HG02678 (cell line): ENCODE data around the gene NOD2.

Source experiments
- ATAC-seq: cut with Tn5 transposase; IDR thresholded peaks from one replicate; pipeline ENCODE4 v1.9.1; 2021; ENCODE audit warnings: mild to moderate bottlenecking, moderate library complexity; ENCODE audit not compliant: unreplicated experiment

The NOD2 gene

GRCh38 chr16:50669741-50670140, 23.7 kb upstream of the NOD2 start:
- no peak for ATAC-seq

DNA sequence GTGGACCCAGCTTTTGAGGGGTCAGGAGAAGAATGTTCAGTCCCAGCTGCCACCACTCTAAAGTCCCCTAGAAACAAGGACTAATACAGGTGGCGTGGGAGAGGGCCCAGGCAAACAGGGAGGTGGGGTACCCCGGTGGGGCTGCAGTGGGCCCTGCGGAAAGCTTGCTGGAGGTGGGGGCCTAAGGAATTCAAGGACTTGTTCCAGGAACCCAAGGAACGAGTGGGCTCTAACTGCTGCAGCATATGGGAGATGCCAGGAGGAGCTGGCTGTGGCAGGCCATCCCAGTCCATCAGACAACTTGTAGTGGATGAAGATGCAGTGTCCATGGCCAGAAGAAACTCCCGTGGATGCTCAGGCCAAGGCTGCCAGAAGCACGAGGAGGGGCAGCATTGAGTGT, 22.9 kb upstream of the NOD2 start:
- ATAC-seq = no peak

GRCh38 chr16:50671644-50672260, 21.7 kb upstream of the NOD2 start:
- no peak for ATAC-seq

DNA sequence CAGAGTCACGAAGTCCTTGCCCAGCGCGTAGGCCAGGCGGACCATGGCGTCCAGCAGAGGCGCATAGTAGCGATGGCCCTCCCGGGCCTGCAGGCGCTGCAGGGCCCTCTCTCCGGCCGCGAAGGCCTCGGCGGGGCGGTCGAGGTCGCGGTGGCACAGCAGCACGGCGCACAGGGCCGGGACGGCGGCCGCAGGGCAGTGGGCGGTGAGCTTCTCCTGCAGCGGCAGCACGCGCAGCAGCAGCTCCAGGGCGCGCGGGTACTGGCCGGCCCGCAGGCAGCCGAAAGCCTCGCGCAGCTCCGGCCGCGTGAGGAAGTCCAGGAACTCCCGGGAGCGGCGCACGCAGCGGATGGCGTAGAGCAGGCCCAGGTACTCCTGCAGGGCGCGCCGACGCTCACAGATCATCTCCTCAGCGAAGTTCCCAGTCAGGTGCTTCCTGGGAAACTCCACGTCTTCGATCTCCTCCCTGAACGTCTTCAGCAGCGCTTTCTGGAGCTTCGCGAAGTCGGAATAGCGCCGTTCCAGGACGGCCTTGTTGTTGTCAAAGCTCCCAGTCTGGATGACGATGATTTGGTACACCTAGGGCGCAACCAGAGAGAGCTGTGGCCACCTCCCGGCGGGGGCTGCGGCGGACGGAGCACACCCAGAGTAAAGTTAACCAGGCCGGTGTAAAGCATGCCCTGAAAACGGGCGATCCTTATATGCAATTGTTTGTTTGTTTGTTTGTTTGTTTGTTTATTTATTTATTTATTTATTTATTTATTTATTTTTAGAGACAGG, 19.7 kb upstream of the NOD2 start:
- ATAC-seq = no peak

- no peak for ATAC-seq
Observed at GRCh38 chr16:50674831-50675230, 18.6 kb upstream of the NOD2 start.

DNA sequence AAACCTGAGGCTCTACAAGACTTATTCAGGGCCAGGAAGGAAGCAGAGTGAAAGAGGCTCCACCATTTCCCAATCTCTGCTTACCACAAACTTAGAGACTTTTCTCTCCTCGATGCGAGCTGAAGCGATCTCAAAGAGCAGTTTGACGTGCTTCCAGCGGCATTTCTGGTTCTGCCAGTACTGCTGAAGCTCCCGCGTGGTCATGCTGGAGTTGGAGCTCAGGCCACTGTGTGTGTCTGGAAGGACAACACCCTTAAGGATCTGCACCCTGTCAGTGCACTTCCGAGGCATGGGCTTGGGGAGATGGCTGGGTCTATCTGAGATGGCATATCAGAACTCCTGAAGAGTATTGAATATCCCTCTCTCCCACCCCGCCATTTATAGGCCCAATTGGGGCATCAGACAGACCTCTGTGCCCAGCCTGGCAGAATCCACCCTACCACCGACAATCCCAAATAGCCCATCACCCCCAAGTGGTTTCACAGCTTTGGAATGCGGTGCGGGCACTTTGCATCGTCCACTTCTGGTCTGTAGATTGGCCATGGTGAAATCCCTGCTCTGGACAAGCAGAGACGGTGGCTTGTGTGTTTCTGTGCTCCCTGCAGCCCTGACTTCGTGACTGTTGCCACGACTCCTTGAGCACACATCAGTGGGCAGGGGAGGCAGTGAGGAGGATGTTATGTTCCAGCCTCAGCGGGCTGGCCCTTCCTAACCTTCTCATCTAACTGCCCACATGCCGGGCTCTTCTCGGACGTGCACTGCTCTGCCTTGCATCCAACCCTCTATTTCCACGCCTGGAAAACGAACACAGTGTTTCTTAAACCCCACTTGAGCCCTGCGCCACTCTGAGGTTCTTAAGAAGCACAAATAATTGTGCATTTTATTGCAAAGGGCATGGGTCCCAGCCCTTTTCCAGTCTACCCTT, 17.5 kb upstream of the NOD2 start:
- no peak for ATAC-seq

- no peak for ATAC-seq
Observed at GRCh38 chr16:50676684-50677225, 16.7 kb upstream of the NOD2 start.

DNA sequence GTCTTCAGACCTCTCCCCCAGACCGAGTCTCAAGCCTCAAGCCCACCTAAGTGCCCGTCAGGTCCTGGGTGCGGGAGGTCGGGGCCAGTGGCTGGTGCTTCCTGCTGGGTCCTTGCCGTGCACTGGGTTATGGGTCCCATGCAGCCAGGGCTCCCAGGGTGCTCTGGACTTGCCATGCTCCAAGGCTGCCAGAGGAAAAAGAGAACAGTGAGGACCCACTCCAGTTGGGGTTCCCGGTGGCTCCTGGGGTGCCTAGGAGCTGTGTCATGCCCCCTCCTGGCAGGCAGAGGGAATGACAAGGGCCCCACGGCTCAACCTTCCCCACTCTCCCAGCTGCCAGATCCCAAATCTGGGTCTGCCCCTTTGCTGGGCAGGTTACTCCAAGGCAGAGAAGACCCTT, 16.1 kb upstream of the NOD2 start:
- ATAC-seq = no peak

DNA sequence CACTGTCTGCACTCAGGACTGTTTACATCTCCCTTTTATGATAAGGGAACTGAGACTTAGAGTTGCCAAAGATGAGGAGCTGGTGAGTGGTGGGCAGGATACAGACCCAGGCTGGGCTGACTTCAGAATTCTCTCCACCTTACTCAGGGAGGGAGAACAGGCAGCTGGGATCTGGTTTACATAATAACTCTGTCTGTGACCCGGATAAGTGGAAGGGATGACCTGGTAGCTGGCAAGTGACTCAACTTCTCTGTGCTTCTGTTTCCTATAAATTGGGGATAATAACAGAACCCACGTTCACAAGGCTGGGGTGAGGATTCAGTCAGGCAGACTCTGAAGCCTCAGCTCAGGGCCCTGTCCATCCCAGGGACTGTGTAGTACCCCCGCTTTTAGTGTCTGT, 14.9 kb upstream of the NOD2 start:
- no peak for ATAC-seq

DNA sequence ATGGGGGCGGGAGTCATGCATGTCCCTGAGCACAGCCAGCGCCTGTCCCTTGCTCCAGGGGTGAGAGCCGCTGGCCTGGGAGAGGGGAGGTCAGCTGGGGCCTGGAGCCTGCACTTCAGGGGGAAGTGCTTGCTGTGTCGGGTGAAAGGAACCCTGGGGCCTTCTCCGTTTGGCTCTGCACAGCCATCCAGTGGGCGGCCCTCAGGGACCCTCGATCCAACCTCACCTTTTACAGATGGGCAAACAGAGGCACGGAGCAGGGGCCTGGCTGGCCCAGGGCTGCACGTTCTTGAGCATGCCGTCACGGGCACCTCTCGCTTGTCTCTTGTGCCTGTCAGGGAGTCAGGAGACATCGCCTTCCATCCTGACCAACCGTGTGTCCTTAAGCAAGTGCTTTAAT, 14.1 kb upstream of the NOD2 start:
- no peak for ATAC-seq

- no peak for ATAC-seq
Observed at GRCh38 chr16:50679676-50680555, 13.5 kb upstream of the NOD2 start.

DNA sequence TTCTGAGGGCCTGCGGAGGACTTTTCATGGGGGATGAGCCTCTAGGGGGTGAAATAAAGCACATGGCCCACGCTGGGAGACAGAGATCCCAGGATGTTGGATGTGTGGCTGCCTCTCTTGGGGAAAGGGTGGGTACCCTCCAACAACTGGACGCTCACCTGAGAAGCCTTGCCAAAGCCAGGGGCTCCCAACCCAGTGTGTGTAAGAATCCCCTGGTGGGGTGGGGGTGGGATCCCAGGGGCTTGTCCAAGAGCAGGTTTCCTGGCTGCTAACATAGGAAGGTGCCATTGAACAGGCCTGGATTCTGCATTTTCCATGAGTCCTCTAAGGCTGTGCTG, 12.9 kb upstream of the NOD2 start:
- ATAC-seq = no peak

DNA sequence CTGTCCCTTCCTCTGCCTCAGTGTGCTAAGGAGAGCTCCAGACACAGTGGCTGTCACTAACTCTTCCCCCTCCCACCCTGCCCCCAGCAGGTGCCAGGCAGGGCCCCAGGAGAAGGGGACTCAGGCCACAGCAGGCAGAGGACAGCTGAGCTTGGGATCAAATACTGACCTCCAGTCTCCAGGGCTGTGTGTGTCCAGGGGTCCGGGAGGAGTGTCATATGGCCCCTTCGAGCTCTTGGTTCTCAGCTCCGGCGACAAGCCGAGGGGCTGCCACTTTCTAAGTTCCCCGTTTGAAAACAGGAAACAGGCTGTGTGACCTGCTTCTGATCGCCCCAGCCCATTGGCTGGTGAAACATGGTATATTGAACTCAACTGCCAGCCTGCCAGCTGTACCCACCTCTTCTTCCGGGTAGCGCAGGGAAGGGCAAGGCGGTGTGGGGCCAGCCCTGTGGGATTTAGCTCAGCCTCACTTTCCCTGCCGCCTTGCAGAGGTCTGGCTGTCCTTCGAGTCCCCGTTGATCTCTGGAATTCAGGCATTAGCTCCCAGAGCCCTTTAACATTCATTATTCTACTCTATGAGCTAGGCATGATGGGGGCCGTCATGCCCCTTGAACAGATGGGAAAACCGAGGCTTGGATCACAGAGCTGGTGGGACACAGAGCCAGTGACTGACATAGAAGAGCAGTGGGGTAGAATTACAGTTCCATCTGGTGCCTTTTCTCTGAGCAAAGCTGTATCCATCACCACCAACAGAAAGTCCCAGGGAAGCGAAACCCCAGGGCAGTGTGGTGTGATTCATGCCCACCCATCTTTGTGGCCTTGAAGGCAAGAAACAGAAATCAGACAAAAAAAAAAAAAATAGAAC, 12.2 kb upstream of the NOD2 start, which contains the start of gene SNX20:
Gene SNX20, minus strand, starts transcription at position 292 of the 865 bp plus-strand sequence. CDS start 3,786 bp downstream, outside the sequence.
- ATAC-seq = peak; percentile 59

GRCh38 chr16:50683689-50684374, 9.6 kb upstream of the NOD2 start:
- ATAC-seq = peak; percentile 65

DNA sequence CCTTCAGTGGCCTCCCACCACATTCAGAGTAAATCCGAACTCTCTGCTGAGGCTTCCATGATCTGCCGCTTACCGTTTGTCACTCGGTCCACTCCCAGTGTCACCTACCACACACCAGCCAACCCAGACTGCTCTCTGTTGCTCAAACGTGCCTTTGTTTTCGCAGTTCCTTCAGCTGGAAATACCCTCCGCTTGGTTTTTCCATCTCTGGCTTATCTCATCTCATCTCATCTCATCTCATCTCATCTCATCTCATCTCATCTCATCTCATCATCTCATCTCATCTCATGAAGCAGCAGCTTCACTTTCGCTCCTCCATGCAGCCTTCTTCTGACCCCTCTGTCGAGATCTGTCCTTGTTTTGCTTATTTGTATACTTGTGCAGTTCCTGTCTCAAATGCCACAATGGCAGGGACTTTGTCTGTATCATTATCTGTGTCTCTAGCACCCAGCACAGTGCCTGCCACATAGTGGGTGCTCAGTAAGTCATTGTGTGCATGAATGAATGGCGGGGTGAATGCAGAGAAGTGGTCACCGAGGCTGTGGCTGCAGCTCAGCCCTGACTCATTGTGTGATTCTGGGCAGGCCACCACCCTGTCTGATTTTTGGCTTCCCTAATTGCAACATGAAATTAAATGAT, 8.5 kb upstream of the NOD2 start:
- no peak for ATAC-seq

GRCh38 chr16:50685462-50686063, 7.8 kb upstream of the NOD2 start:
- ATAC-seq = no peak

DNA sequence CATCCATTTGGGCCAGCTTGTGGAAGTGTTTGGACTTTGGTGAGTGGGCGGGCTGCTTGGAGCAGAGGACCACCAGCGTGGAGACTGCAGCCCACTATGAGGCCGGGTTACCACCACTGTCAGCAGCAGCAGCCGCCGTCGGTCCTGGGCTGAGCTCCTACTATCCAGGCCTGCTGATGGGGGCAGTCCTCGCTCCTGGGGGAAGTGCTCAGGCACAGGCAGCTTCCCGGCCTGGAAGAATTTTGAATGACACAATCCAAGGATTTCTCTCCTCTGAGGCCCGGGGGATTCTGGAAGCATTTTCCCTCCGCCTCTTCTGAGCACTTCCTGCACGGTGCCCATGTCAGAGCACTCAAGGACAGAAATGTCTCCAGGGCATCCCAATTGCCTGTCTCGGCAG, 5.3 kb upstream of the NOD2 start:
- ATAC-seq = no peak

DNA sequence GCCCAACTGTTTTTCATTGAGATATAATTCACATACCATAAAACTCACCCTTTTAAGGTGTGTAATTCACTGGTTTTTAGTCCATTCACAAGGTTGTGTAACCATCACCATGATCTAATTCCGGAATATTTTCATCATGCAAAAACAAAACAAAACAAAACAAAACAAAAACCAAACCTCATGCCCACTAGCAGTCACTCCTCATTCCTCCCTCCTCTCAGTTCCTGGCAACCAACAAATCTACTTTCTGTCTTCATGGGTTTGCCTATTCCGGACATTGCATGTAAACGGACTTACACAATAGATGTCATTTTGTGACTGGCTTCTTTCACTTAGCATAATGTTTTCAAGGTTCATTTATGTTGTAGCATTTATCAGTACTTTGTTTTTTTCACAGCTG, 4.5 kb upstream of the NOD2 start:
- ATAC-seq = no peak
